WTC11 (cell line): ENCODE measurements around the gene CC2D1A.

Source experiments
- KAT7 ChIP-seq: sonication (generic); formaldehyde crosslinking; IDR thresholded peaks from 2 replicates; pipeline ENCODE4 v1.8.1; 2023; ENCODE audit warnings: missing genetic modification reagents, mild to moderate bottlenecking, borderline replicate concordance
- TF ChIP-seq, protein P1 (sequence below): fragments of 200-600 bp; IDR thresholded peaks from 2 replicates; pipeline ENCODE4 v1.8.0; 2022; ENCODE audit warnings: antibody characterized with exemption

DNA sequence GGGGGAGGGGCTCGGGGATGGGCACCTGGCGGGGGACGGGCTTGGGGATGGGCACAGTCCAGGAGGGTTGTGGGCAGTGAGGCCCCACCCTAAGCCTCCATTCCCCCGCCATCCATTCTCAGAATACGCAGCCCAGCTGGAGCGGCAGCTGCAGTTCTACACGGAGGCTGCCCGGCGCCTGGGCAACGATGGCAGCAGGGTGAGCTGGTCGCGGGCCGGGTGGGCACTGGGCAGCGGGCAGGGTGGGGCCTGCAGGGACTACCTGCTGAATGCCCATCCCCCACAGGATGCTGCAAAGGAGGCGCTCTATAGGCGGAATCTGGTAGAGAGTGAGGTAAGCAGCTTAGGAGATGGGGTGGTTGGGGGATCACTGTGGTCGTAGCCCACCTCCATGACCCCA lies 24.0 kb downstream of the CC2D1A start:
- TF ChIP-seq, protein P1, sequence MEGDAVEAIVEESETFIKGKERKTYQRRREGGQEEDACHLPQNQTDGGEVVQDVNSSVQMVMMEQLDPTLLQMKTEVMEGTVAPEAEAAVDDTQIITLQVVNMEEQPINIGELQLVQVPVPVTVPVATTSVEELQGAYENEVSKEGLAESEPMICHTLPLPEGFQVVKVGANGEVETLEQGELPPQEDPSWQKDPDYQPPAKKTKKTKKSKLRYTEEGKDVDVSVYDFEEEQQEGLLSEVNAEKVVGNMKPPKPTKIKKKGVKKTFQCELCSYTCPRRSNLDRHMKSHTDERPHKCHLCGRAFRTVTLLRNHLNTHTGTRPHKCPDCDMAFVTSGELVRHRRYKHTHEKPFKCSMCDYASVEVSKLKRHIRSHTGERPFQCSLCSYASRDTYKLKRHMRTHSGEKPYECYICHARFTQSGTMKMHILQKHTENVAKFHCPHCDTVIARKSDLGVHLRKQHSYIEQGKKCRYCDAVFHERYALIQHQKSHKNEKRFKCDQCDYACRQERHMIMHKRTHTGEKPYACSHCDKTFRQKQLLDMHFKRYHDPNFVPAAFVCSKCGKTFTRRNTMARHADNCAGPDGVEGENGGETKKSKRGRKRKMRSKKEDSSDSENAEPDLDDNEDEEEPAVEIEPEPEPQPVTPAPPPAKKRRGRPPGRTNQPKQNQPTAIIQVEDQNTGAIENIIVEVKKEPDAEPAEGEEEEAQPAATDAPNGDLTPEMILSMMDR, result no peak
- TF ChIP-seq KAT7 (CRISPR knock-in tag), result no peak
